ENCODE measurements around the gene EHMT1. TPM values are rescaled to one million over a fixed set of nuclear protein-coding genes. Genes with fewer than 3 reads are reported as not detected.
"Not testable (repeated sequence)": the region's sequence is repeated elsewhere in the genome, so short reads cannot be mapped to it uniquely, and the experiment has no call there.

The EHMT1 gene
- total and polyA plus RNA-seq, 10 of the 15 experiments (the other 5 are each of a cell fraction or from before 2014, with no cell fraction given), result 2.9 to 100 (median 48.1) TPM

- BruUV-seq (replicated peaks); H3K27ac ChIP-seq (ENCODE audit: control insufficient read depth, insufficient read depth); H3K9ac ChIP-seq (ENCODE audit: control insufficient read depth, insufficient read depth, low read length); H4K20me1 ChIP-seq (ENCODE audit: control insufficient read depth, insufficient read depth); ATAC-seq; H3K4me3 ChIP-seq; H3K9me3 ChIP-seq (replicated peaks; ENCODE audit: control insufficient read depth, insufficient read depth, low read length); H3K4me2 ChIP-seq (ENCODE audit: control insufficient read depth, insufficient read depth); H2AFZ ChIP-seq (ENCODE audit: control insufficient read depth, low read depth, low read length); FAIRE-seq; in situ Hi-C loops (cut with MboI); POLR2A ChIA-PET; DNase-seq (ENCODE audit: low read depth, low spot score); intact Hi-C loops (cut with micrococcal nuclease; ENCODE audit: unreplicated experiment); H3K79me2 ChIP-seq (ENCODE audit: control insufficient read depth, insufficient read depth, low read length); H3K27me3 ChIP-seq (replicated peaks in 1 of 2; ENCODE audit: control insufficient read depth in 2 of 2, insufficient read depth in 2 of 2, low read length in 1 of 2): not testable (repeated sequence)
- WGBS (ENCODE audit: insufficient coverage, insufficient replicate concordance, low lambda C conversion rate, missing lambda C conversion rate), result 99% methylated on average over 49 of the region's 69 CpGs
- RAD21 ChIA-PET (ENCODE audit: unreplicated experiment), result interaction anchor here (1.5 kb wide), 1 partner anchor 70 kb away, joined by 4 read pairs; no protein-coding TSS in a partner anchor
- CTCF ChIA-PET, result interaction anchor here (1.1 kb wide), 1 partner anchor 137 kb away, joined by 3 read pairs; no protein-coding TSS in a partner anchor
- Histone ChIP-seq H3K4me1 (ENCODE audit: control insufficient read depth, insufficient read depth, low read length) (peaks cover 11% of the 10 kb centered on the region), H3K36me3 (ENCODE audit: control insufficient read depth in 2 of 2, insufficient read depth in 2 of 2, low read length in 1 of 2) (peaks cover 16 to 30% of the 10 kb centered on the region in 2 experiments; a peak in 3 of 4 replicates)
- SMC1A ChIA-PET (ENCODE audit: uncharacterized antibody, unreplicated experiment), result interaction anchor here (1.5 kb wide), 1 partner anchor 48 kb away, joined by 8 read pairs; no protein-coding TSS in a partner anchor
Observed at GRCh38 chr9:137809726-137810450, 191.1 kb downstream of the EHMT1 start.

- CTCF ChIA-PET, result interaction anchor here (0.5 kb wide), 1 partner anchor 949 kb away, joined by 4 read pairs; no protein-coding TSS in a partner anchor
- Histone ChIP-seq H3K27ac (ENCODE audit: control insufficient read depth, insufficient read depth) (no peak overlapping the region), H4K20me1 (ENCODE audit: control insufficient read depth, insufficient read depth) (no peaks in the 10 kb centered on the region), H3K9me3 (replicated peaks; ENCODE audit: control insufficient read depth, insufficient read depth, low read length) (peaks cover 1% of the 10 kb centered on the region; the same call in 2 of the 3 replicates), H2AFZ (ENCODE audit: control insufficient read depth, low read depth, low read length) (no peak overlapping the region), H3K4me1 (ENCODE audit: control insufficient read depth, insufficient read depth, low read length) (peaks cover 19% of the 10 kb centered on the region), H3K36me3 (ENCODE audit: control insufficient read depth in 2 of 2, insufficient read depth in 2 of 2, low read length in 1 of 2) (peaks cover 25 to 39% of the 10 kb centered on the region in 2 experiments; a peak in 3 of 4 replicates), H3K79me2 (ENCODE audit: control insufficient read depth, insufficient read depth, low read length) (no peaks in the 10 kb centered on the region), H3K27me3 (replicated peaks in 1 of 2; ENCODE audit: control insufficient read depth in 2 of 2, insufficient read depth in 2 of 2, low read length in 1 of 2) (no peaks in the 10 kb centered on the region), H3K9ac (ENCODE audit: control insufficient read depth, insufficient read depth, low read length) (no peak overlapping the region), H3K4me2 (ENCODE audit: control insufficient read depth, insufficient read depth) (no peak overlapping the region), H3K4me3 (no peak overlapping the region)
- intact Hi-C loops (cut with micrococcal nuclease; ENCODE audit: unreplicated experiment) (no loop called here), in situ Hi-C loops (cut with MboI) (no loop called here)
- FAIRE-seq (no peak), ATAC-seq (no peak), DNase-seq (ENCODE audit: low read depth, low spot score) (no peak)
- POLR2A ChIA-PET, result no interaction called here
- RAD21 ChIA-PET (ENCODE audit: unreplicated experiment), result no interaction called here
- 91% methylated on average over 30 of the region's 30 CpGs for WGBS (ENCODE audit: insufficient coverage, insufficient replicate concordance, low lambda C conversion rate, missing lambda C conversion rate)
- SMC1A ChIA-PET (ENCODE audit: uncharacterized antibody, unreplicated experiment), result no interaction called here
- BruUV-seq (replicated peaks), result no TSS peak
- TF ChIP-seq ZNF592 (IDR thresholded peaks at IDR 0.05) (no peak), BCL3 (IDR thresholded peaks at IDR 0.05; ENCODE audit: borderline replicate concordance, insufficient read depth, low read depth, low read length, poor library complexity, severe bottlenecking) (no peak), IRF3 (IDR thresholded peaks at IDR 0.05) (no peak), ASH2L (IDR thresholded peaks at IDR 0.05; ENCODE audit: borderline replicate concordance, low read depth) (no peak), MLLT1 (IDR thresholded peaks at IDR 0.05) (no peak)
Observed at GRCh38 chr9:137811283-137811870, 192.6 kb downstream of the EHMT1 start.

Data from GM12878 (cell line).